GM12878 (cell line): ENCODE results near the gene DHDH. TPM values are rescaled to one million over a fixed set of nuclear protein-coding genes. Genes with fewer than 3 reads are reported as not detected.

Experiments
- BHLHE40 ChIP-seq, 2 experiments: fragments of 450-650 bp in 1 of 2; IDR thresholded peaks; 2 replicates each; pipeline ENCODE4 v1.6.1; 2011 to 2017; ENCODE audit warnings: low read depth in 2 of 2, borderline replicate concordance in 1 of 2, improper control_type of control experiment in 1 of 2, low read length in 1 of 2, mild to moderate bottlenecking in 1 of 2
- CHD2 ChIP-seq: IDR thresholded peaks from 2 replicates; pipeline ENCODE4 v1.6.1; 2011; ENCODE audit warnings: low read depth, low read length, improper control_type of control experiment, borderline replicate concordance
- CREM ChIP-seq: IDR thresholded peaks from 2 replicates; pipeline ENCODE4 v1.6.1; 2014; ENCODE audit warnings: antibody characterized with exemption, low read depth
- FOXK2 ChIP-seq: fragments of 450-650 bp; IDR thresholded peaks from 2 replicates; pipeline ENCODE4 v1.6.1; 2017; ENCODE audit warnings: mild to moderate bottlenecking, moderate library complexity
- FOXM1 ChIP-seq: IDR thresholded peaks from 2 replicates; pipeline ENCODE4 v1.6.1; 2012; ENCODE audit warnings: low read depth, mild to moderate bottlenecking, inconsistent platforms, low read length, moderate library complexity
- HDAC2 ChIP-seq: fragments of 200-600 bp; sonication (generic); IDR thresholded peaks from 2 replicates; pipeline ENCODE4 v1.6.1; 2017
- IRF4 ChIP-seq: IDR thresholded peaks from 2 replicates; pipeline ENCODE4 v1.6.1; 2011; ENCODE audit warnings: low read depth, low read length
- JUNB ChIP-seq: IDR thresholded peaks from 2 replicates; pipeline ENCODE4 v1.6.1; 2016; ENCODE audit warnings: antibody characterized with exemption, mild to moderate bottlenecking
- JUND ChIP-seq: IDR thresholded peaks from 2 replicates; pipeline ENCODE4 v1.6.1; 2012; ENCODE audit warnings: low read depth, mild to moderate bottlenecking, low read length, improper control_type of control experiment, moderate library complexity
- LARP7 ChIP-seq: fragments of 450-650 bp; IDR thresholded peaks from 2 replicates; pipeline ENCODE4 v1.6.1; 2017; ENCODE audit warnings: mild to moderate bottlenecking
- MYB ChIP-seq: fragments of 150-350 bp; IDR thresholded peaks from 2 replicates; pipeline ENCODE4 v1.6.1; 2014; ENCODE audit warnings: mild to moderate bottlenecking, low read depth, low read length, borderline replicate concordance
- NBN ChIP-seq: fragments of 450-650 bp; IDR thresholded peaks from 2 replicates; pipeline ENCODE4 v1.6.1; 2016
- REST ChIP-seq: IDR thresholded peaks from 2 replicates; pipeline ENCODE4 v1.6.1; 2012; ENCODE audit warnings: mild to moderate bottlenecking, low read depth, low read length
- STAT3 ChIP-seq: IDR thresholded peaks from 2 replicates; pipeline ENCODE4 v1.6.1; 2011; ENCODE audit warnings: low read depth, low read length, improper control_type of control experiment
- SUPT20H ChIP-seq: IDR thresholded peaks from 2 replicates; pipeline ENCODE4 v1.6.1; 2011; ENCODE audit warnings: low read depth, mild to moderate bottlenecking, low read length, moderate library complexity, borderline replicate concordance; ENCODE audit not compliant: control insufficient read depth
- TARDBP ChIP-seq: IDR thresholded peaks from 2 replicates; pipeline ENCODE4 v1.6.1; 2016; ENCODE audit warnings: borderline replicate concordance
- TCF7 ChIP-seq: IDR thresholded peaks from 2 replicates; pipeline ENCODE4 v1.6.1; 2014; ENCODE audit warnings: antibody characterized with exemption, borderline replicate concordance
- YY1 ChIP-seq: IDR thresholded peaks from 2 replicates; pipeline ENCODE4 v1.6.1; 2011; ENCODE audit warnings: low read depth, mild to moderate bottlenecking, low read length
- polyA plus RNA-seq, 11 experiments: library from polyadenylated mRNA; depleted of rRNA in 4 of 11; unstranded in 6 of 11; stranded (reverse) in 5 of 11; fragments of >200 nt; fragmentation: Nextera tagmentation in 4 of 11; fragmentation: Illumina TruSeq in 1 of 11; extraction: Ambion mirVana in 4 of 11; extraction: Trizol in 1 of 11; gene quantifications; 1 replicate in 1 of 11; 2 replicates in 10 of 11; pipeline versions ENCODE4 v1.2.1 to v1.2.3, GENCODE V29; 2011 to 2016; ENCODE audit warnings: inconsistent platforms in 2 of 11, missing spikeins in 2 of 11, low read depth in 1 of 11
- total RNA-seq, 4 experiments: library from RNA; depleted of rRNA in 3 of 4; stranded (reverse); fragments of >200 nt in 3 of 4; fragmentation: Illumina TruSeq in 1 of 4; extraction: Trizol in 1 of 4; gene quantifications; 2 replicates each; pipeline versions ENCODE4 v1.2.1 to v1.2.3, GENCODE V29; 2013 to 2021
- TF ChIP-seq, protein P1 (sequence below): fragments of 450-650 bp; IDR thresholded peaks from 2 replicates; pipeline ENCODE4 v1.6.1; 2017; ENCODE audit warnings: low read depth, mild to moderate bottlenecking, moderate library complexity
- TF ChIP-seq, protein P2 (sequence below): fragments of 450-650 bp; IDR thresholded peaks from 2 replicates; pipeline ENCODE4 v1.6.1; 2017; ENCODE audit warnings: mild to moderate bottlenecking, moderate library complexity

DHDH gene
- total and polyA plus RNA-seq, 10 of the 15 experiments (the other 5 are each of a cell fraction or from before 2014, with no cell fraction given) = 0.13 to 0.21 (median 0.15) TPM; not detected in 7

DNA sequence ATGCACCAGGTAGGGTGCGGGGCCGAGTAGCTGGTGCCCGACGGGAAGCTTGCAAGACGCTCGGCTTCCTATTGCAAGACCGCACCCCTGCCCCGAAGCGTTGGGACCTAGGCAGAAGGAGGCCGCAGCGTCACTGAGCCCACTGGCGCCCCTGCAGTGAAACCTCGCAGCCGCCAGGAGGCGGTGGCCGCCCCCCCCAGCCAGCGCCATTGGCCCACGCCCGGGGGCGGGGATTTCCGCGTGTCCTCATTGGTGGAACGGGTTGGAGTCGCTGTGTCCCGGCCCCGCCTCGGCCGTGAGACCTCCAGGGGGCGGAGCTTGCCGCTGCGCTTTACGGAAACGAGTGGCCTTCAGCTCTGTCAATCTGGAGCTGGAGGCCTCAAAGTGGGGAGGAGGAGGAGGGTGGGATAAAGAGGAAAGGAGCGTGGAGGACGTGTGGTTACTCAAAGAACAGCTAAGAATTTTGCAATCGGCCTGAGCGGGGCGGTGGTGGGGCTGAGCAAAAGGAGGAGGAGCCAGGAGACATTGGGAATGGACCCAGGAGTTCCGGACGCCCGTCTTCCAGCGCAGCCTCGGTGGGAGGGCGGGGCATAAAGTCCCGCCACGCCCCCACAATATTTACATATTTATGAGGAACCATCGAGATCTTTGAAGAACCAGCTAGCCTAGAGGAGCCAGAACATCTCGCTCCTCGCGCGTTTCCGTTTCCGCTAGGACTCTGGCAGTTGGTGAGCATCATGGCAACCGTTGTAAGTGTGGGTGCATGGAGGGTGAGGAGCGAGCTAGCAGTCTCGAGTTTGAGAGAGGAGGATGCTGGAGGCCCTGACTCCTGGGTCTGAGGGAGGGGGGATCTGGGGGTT lies 59.9 kb downstream of the DHDH start, which contains the start of the genes GYS1 and RUVBL2 (continued):
- TF ChIP-seq, protein P1, sequence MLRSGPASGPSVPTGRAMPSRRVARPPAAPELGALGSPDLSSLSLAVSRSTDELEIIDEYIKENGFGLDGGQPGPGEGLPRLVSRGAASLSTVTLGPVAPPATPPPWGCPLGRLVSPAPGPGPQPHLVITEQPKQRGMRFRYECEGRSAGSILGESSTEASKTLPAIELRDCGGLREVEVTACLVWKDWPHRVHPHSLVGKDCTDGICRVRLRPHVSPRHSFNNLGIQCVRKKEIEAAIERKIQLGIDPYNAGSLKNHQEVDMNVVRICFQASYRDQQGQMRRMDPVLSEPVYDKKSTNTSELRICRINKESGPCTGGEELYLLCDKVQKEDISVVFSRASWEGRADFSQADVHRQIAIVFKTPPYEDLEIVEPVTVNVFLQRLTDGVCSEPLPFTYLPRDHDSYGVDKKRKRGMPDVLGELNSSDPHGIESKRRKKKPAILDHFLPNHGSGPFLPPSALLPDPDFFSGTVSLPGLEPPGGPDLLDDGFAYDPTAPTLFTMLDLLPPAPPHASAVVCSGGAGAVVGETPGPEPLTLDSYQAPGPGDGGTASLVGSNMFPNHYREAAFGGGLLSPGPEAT = peak; percentile 85
- TF ChIP-seq NBN = peak; percentile 79
- TF ChIP-seq BHLHE40 (IDR thresholded peaks at IDR 0.05; ENCODE audit: borderline replicate concordance in 1 of 2, low read depth in 2 of 2, low read length in 1 of 2) = peak in 1 of 2 experiments; percentile 53; a peak in 2 of 4 replicates
- TF ChIP-seq JUND = 0 out of 2 replicates have a peak, but pooled peaks have one; percentile 32
- 0 out of 2 replicates have a peak, but pooled peaks have one; percentile 19 for TF ChIP-seq TARDBP
- no peak for TF ChIP-seq FOXM1
- TF ChIP-seq STAT3 = no peak
- no peak for TF ChIP-seq TCF7
- 0 out of 2 replicates have a peak, but pooled peaks have one; percentile 7 for TF ChIP-seq LARP7
- TF ChIP-seq SUPT20H = no peak
- peak; percentile 94 for TF ChIP-seq YY1
- TF ChIP-seq REST = no peak
- no peak for TF ChIP-seq HDAC2
- TF ChIP-seq CHD2 = peak; percentile 91
- TF ChIP-seq CREM = peak; percentile 78
- TF ChIP-seq IRF4 = no peak; the same call in 1 of the 2 replicates
- TF ChIP-seq FOXK2 = peak; percentile 80
- no peak for TF ChIP-seq JUNB
- peak; percentile 93 for TF ChIP-seq MYB
- TF ChIP-seq, protein P2, sequence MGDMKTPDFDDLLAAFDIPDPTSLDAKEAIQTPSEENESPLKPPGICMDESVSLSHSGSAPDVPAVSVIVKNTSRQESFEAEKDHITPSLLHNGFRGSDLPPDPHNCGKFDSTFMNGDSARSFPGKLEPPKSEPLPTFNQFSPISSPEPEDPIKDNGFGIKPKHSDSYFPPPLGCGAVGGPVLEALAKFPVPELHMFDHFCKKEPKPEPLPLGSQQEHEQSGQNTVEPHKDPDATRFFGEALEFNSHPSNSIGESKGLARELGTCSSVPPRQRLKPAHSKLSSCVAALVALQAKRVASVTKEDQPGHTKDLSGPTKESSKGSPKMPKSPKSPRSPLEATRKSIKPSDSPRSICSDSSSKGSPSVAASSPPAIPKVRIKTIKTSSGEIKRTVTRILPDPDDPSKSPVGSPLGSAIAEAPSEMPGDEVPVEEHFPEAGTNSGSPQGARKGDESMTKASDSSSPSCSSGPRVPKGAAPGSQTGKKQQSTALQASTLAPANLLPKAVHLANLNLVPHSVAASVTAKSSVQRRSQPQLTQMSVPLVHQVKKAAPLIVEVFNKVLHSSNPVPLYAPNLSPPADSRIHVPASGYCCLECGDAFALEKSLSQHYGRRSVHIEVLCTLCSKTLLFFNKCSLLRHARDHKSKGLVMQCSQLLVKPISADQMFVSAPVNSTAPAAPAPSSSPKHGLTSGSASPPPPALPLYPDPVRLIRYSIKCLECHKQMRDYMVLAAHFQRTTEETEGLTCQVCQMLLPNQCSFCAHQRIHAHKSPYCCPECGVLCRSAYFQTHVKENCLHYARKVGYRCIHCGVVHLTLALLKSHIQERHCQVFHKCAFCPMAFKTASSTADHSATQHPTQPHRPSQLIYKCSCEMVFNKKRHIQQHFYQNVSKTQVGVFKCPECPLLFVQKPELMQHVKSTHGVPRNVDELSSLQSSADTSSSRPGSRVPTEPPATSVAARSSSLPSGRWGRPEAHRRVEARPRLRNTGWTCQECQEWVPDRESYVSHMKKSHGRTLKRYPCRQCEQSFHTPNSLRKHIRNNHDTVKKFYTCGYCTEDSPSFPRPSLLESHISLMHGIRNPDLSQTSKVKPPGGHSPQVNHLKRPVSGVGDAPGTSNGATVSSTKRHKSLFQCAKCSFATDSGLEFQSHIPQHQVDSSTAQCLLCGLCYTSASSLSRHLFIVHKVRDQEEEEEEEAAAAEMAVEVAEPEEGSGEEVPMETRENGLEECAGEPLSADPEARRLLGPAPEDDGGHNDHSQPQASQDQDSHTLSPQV = no peak
